Stomach (tissue), 4 donors: ENCODE results near the gene MPV17.

Experiments used
- CTCF ChIP-seq, 7 experiments: fragments of 450-650 bp in 4 of 7; fragments of 200-600 bp in 3 of 7; sonication (generic) in 3 of 7; IDR thresholded peaks; one replicate each; pipeline ENCODE4 v1.5.1; 2016 to 2019; ENCODE audit warnings: antibody characterized with exemption in 7 of 7, control low read depth in 2 of 7, mild to moderate bottlenecking in 1 of 7
- POLR2A ChIP-seq, 4 donors: fragments of 450-650 bp; IDR thresholded peaks; one replicate each; pipeline ENCODE4 v1.6.1; 2016; ENCODE audit warnings: antibody characterized with exemption in 4 of 4, control low read depth in 2 of 4, mild to moderate bottlenecking in 1 of 4, moderate library complexity in 1 of 4

GRCh38 chr2:27304488-27305240, 18.2 kb downstream of the MPV17 start:
- TF ChIP-seq CTCF (IDR thresholded peaks at IDR 0.05) = no peak
- TF ChIP-seq POLR2A (IDR thresholded peaks at IDR 0.05) = no peak
